ENCODE measurements around the gene PHF12. TPM values are rescaled to one million over a fixed set of nuclear protein-coding genes. Genes with fewer than 3 reads are reported as not detected.
"Not testable (repeated sequence)": the region's sequence is repeated elsewhere in the genome, so short reads cannot be mapped to it uniquely, and the experiment has no call there.

Gene PHF12
- total RNA-seq, 1 experiment from 2014 or later = 79.1 TPM

GRCh38 chr17:28906276-28906675 lies 45.0 kb downstream of the PHF12 start:
- ATAC-seq (no peak), DNase-seq (ENCODE audit: low read depth, low spot score) (no peak)
- intact Hi-C loops (cut with micrococcal nuclease; ENCODE audit: unreplicated experiment) = loop anchor here (10.0 kb wide), 2 partner anchors 61 to 181 kb away; partner anchors contain the start of genes FAM222B, NEK8 and TLCD1
- no peaks in the 10 kb centered on the region for H3K9me3 ChIP-seq (ENCODE audit: control insufficient read depth, insufficient read depth, low read depth, low read length)
- H3K4me3 ChIP-seq (ENCODE audit: low read depth in 2 of 2, low read length in 2 of 2) = no peak overlapping the region
- no TSS peak for BruUV-seq (replicated peaks)
- no peak for TF ChIP-seq REST (IDR thresholded peaks at IDR 0.05; ENCODE audit: insufficient read depth in 1 of 2, low read depth in 2 of 2, low read length in 1 of 2)
- TF ChIP-seq TCF7L2 (IDR thresholded peaks at IDR 0.05; ENCODE audit: low read depth, low read length) = no peak
- TF ChIP-seq CTCF (IDR thresholded peaks at IDR 0.05) = no peak
- no peak for TF ChIP-seq SIN3A (IDR thresholded peaks at IDR 0.05; ENCODE audit: borderline replicate concordance, insufficient read depth, low read depth, low read length)
- no peak for TF ChIP-seq POLR2AphosphoS5 (IDR thresholded peaks at IDR 0.05; ENCODE audit: low read depth, low read length)
- ChIA-PET POLR2A (no interaction called here), CTCF (no interaction called here)
- in situ Hi-C loops (cut with HindIII; ENCODE audit: low pct_unique_long_range_greater_than_20kb, low sequenced_read_pairs) = no loop called here
- H3K4me1 ChIP-seq (ENCODE audit: control insufficient read depth, insufficient read depth, low read length) = peaks cover 4% of the 10 kb centered on the region; the same call in 1 of the 2 replicates
- no peak overlapping the region for H3K27ac ChIP-seq (ENCODE audit: low read length)
- no peaks in the 10 kb centered on the region for H3K27me3 ChIP-seq (ENCODE audit: control insufficient read depth, insufficient read depth, low read length)
- peaks cover 16% of the 10 kb centered on the region for H3K36me3 ChIP-seq (ENCODE audit: control insufficient read depth, insufficient read depth, low read length)

DNA sequence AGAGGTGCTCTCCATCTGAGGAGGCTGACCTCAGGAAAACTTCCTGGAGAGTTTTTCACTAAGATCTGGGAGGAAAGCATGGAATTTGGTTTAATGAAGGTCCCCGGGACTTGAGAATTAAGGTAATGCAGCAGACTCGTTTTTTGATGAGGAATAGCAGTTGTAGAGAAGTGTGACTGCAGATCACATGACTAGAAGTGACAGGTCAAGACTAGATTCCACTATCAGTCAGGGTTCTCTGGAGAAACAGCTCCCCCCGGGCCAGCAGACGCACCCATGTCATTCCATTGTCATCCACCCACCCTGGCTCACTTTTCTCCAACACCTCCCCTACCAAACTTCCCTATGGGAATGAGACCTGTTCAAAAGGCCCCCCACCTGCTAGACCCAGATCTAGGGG lies 46.5 kb downstream of the PHF12 start:
- intact Hi-C loops (cut with micrococcal nuclease; ENCODE audit: unreplicated experiment) = loop anchor here (10.0 kb wide), 2 partner anchors 60 to 180 kb away; partner anchors contain the start of genes FAM222B, NEK8 and TLCD1
- POLR2A ChIA-PET = no interaction called here
- DNase-seq (ENCODE audit: low read depth, low spot score) (no peak), ATAC-seq (no peak)
- H3K27me3 ChIP-seq (ENCODE audit: control insufficient read depth, insufficient read depth, low read length) = no peaks in the 10 kb centered on the region
- H3K9me3 ChIP-seq (ENCODE audit: control insufficient read depth, insufficient read depth, low read depth, low read length) = no peaks in the 10 kb centered on the region
- no TSS peak for BruUV-seq (replicated peaks)
- H3K4me1 ChIP-seq (ENCODE audit: control insufficient read depth, insufficient read depth, low read length) = peaks cover 4% of the 10 kb centered on the region; the same call in 1 of the 2 replicates
- in situ Hi-C loops (cut with HindIII; ENCODE audit: low pct_unique_long_range_greater_than_20kb, low sequenced_read_pairs) = no loop called here
- CTCF ChIA-PET = interaction anchor here (0.5 to 2.0 kb wide), 2 partner anchors 49 to 178 kb away, joined by 3 to 6 read pairs; partner anchors contain the start of gene TLCD1
- H3K27ac ChIP-seq (ENCODE audit: low read length) = no peak overlapping the region
- H3K36me3 ChIP-seq (ENCODE audit: control insufficient read depth, insufficient read depth, low read length) = peaks cover 8% of the 10 kb centered on the region; the same call in 1 of the 2 replicates
- TF ChIP-seq CTCF (IDR thresholded peaks at IDR 0.05) (no peak), SIN3A (IDR thresholded peaks at IDR 0.05; ENCODE audit: borderline replicate concordance, insufficient read depth, low read depth, low read length) (no peak), REST (IDR thresholded peaks at IDR 0.05; ENCODE audit: insufficient read depth in 1 of 2, low read depth in 2 of 2, low read length in 1 of 2) (no peak), POLR2AphosphoS5 (IDR thresholded peaks at IDR 0.05; ENCODE audit: low read depth, low read length) (no peak), TCF7L2 (IDR thresholded peaks at IDR 0.05; ENCODE audit: low read depth, low read length) (no peak)
- H3K4me3 ChIP-seq (ENCODE audit: low read depth in 2 of 2, low read length in 2 of 2) = no peak overlapping the region

DNA sequence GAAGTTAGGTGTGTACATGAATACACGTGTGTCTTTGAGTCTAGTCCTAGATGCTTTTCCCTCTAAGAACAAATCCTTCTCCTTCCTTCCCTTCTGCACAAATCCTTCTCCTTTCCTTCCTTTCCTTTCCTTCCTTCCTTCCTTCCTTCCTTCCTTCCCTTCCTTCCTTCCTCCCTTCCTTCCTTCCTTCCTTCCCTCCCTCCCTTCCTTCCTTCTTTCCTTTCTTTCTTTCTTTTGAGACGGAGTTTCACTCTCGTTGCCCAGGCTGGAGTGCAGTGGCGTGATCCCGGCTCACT lies 47.8 kb downstream of the PHF12 start:
- POLR2A ChIA-PET; DNase-seq (ENCODE audit: low read depth, low spot score); H3K4me3 ChIP-seq (ENCODE audit: low read depth in 2 of 2, low read length in 2 of 2): not testable (repeated sequence)

More for the DNA sequence above, 47.8 kb downstream of the PHF12 start:
- in situ Hi-C loops (cut with HindIII; ENCODE audit: low pct_unique_long_range_greater_than_20kb, low sequenced_read_pairs); H3K4me1 ChIP-seq (ENCODE audit: control insufficient read depth, insufficient read depth, low read length); H3K9me3 ChIP-seq (ENCODE audit: control insufficient read depth, insufficient read depth, low read depth, low read length); ATAC-seq; H3K27me3 ChIP-seq (ENCODE audit: control insufficient read depth, insufficient read depth, low read length); BruUV-seq (replicated peaks); H3K27ac ChIP-seq (ENCODE audit: low read length); H3K36me3 ChIP-seq (ENCODE audit: control insufficient read depth, insufficient read depth, low read length): not testable (repeated sequence)
- CTCF ChIA-PET = interaction anchor here (0.7 to 2.0 kb wide), 3 partner anchors 9 to 177 kb away, joined by 3 to 6 read pairs (median 5); partner anchors contain the start of gene TLCD1
- intact Hi-C loops (cut with micrococcal nuclease; ENCODE audit: unreplicated experiment) = loop anchor here (10.0 kb wide), 2 partner anchors 59 to 179 kb away; partner anchors contain the start of genes FAM222B, NEK8 and TLCD1
